IMR-90 (cell line): ENCODE measurements around the gene NUP37.

Experiments used
- CTCF ChIP-seq: conservative IDR thresholded peaks from 2 replicates; pipeline ENCODE4 v1.5.1; 2012; ENCODE audit warnings: mild to moderate bottlenecking, low read depth, low read length, improper control_type of control experiment
- FOS ChIP-seq: fragments of 150-350 bp; IDR thresholded peaks from 2 replicates; pipeline ENCODE4 v1.6.1; 2016; ENCODE audit warnings: low read depth, low read length
- MAFK ChIP-seq: IDR thresholded peaks from 2 replicates; pipeline ENCODE4 v1.6.1; 2012; ENCODE audit warnings: low read depth, low read length, improper control_type of control experiment
- POLR2A ChIP-seq: IDR thresholded peaks from 2 replicates; pipeline ENCODE4 v1.6.1; 2012; ENCODE audit warnings: mild to moderate bottlenecking, low read depth, low read length
- SMC3 ChIP-seq: fragments of 150-350 bp; IDR thresholded peaks from 2 replicates; pipeline ENCODE4 v1.6.1; 2016; ENCODE audit warnings: low read depth, mild to moderate bottlenecking, antibody characterized with exemption, low read length, moderate library complexity

- TF ChIP-seq CTCF (no peak), SMC3 (no peak), FOS (no peak), MAFK (no peak), POLR2A (no peak)
Measured at GRCh38 chr12:102067574-102068258, 52.2 kb downstream of the NUP37 start.
